SK-N-SH (cell line): ENCODE data around the gene WDR35. TPM values are rescaled to one million over a fixed set of nuclear protein-coding genes. Genes with fewer than 3 reads are reported as not detected.
A peak's percentile ranks its signal among the peaks of the same experiment; 100 is the strongest.

Experiments used
- CTCF ChIA-PET: fragments of 300-600, 350-600 bp; formaldehyde crosslinking; extraction: SDS; loops from one replicate; lab custom pipeline; 2021; lab: Yijun Ruan, JAX
- POLR2A ChIA-PET: fragments of 350-600 bp; sonication (Branson Sonifier 250); formaldehyde crosslinking; extraction: SDS; loops from one replicate; lab custom pipeline; 2020; ENCODE audit warnings: antibody characterized with exemption, inconsistent platforms; lab: Yijun Ruan, JAX
- DNase-seq: peaks from one replicate; pipeline ENCODE4 v3.0.0; 2012
- H2AFZ ChIP-seq: fragments of 200-600 bp; sonication (generic); 2 replicates; pipeline ENCODE4 v1.8.1; 2016; ENCODE audit warnings: antibody characterized with exemption, mild to moderate bottlenecking, low read depth
- H3F3A ChIP-seq: fragments of 200-600 bp; sonication (generic); replicated peaks from 2 replicates; pipeline ENCODE3; 2016; ENCODE audit warnings: antibody characterized with exemption, mild to moderate bottlenecking; ENCODE audit not compliant: insufficient read depth
- H3K27ac ChIP-seq, 2 experiments: fragments of 200-500 bp in 1 of 2; fragments of 200-600 bp in 1 of 2; sonication (Bioruptor generic) in 1 of 2; sonication (generic), shearing (Covaris generic) in 1 of 2; 2 replicates each; pipeline versions ENCODE4 v1.5.1 to v1.6.1; 2014 to 2016; ENCODE audit warnings: low read depth in 2 of 2, inconsistent platforms in 1 of 2, low read length in 1 of 2, mild to moderate bottlenecking in 1 of 2, mixed read lengths in 1 of 2
- H3K27me3 ChIP-seq: fragments of 200-600 bp; sonication (generic), shearing (Covaris generic); 2 replicates; pipeline ENCODE4 v1.6.1; 2016; ENCODE audit warnings: mixed run types; ENCODE audit not compliant: insufficient read depth
- H3K36me3 ChIP-seq, 2 experiments: fragments of 200-500 bp in 1 of 2; fragments of 200-600 bp in 1 of 2; sonication (Bioruptor generic) in 1 of 2; sonication (generic) in 1 of 2; replicated peaks in 1 of 2; 2 replicates each; pipeline versions ENCODE3 to v1.5.1; 2014 to 2016; ENCODE audit warnings: low read length in 1 of 2, mild to moderate bottlenecking in 1 of 2; ENCODE audit not compliant: insufficient read depth in 2 of 2, control insufficient read depth in 1 of 2
- H3K4me1 ChIP-seq, 2 experiments: fragments of 200-500 bp in 1 of 2; fragments of 200-600 bp in 1 of 2; sonication (Bioruptor generic) in 1 of 2; sonication (generic), shearing (Covaris generic) in 1 of 2; 2 replicates each; pipeline versions ENCODE4 v1.5.1 to v1.6.1; 2014 to 2016; ENCODE audit warnings: low read depth in 1 of 2, low read length in 1 of 2, mixed run types in 1 of 2; ENCODE audit not compliant: insufficient read depth in 2 of 2, control insufficient read depth in 1 of 2
- H3K4me2 ChIP-seq: fragments of 200-600 bp; sonication (generic), shearing (Covaris generic); 2 replicates; pipeline ENCODE4 v1.6.1; 2017; ENCODE audit warnings: mixed run types
- H3K4me3 ChIP-seq, 2 experiments: fragments of 200-500 bp in 1 of 2; fragments of 200-600 bp in 1 of 2; sonication (Bioruptor generic) in 1 of 2; sonication (generic), shearing (Covaris generic) in 1 of 2; 2 replicates each; pipeline versions ENCODE4 v1.5.1 to v1.8.1; 2014 to 2016; ENCODE audit warnings: low read depth in 2 of 2, inconsistent platforms in 1 of 2, low read length in 1 of 2, mild to moderate bottlenecking in 1 of 2, mixed read lengths in 1 of 2, moderate library complexity in 1 of 2
- H3K79me2 ChIP-seq: fragments of 200-600 bp; sonication (generic); 2 replicates; pipeline ENCODE4 v1.8.1; 2017; ENCODE audit warnings: mild to moderate bottlenecking; ENCODE audit not compliant: insufficient read depth
- H3K9ac ChIP-seq: fragments of 200-600 bp; sonication (generic); 2 replicates; pipeline ENCODE4 v1.6.1; 2017; ENCODE audit warnings: mixed run types
- H3K9me2 ChIP-seq: fragments of 200-600 bp; sonication (generic); 2 replicates; pipeline ENCODE4 v1.6.1; 2017; ENCODE audit warnings: mixed run types
- H3K9me3 ChIP-seq: fragments of 200-600 bp; sonication (generic); 2 replicates; pipeline ENCODE4 v1.6.1; 2017; ENCODE audit warnings: mixed run types, mild to moderate bottlenecking, moderate library complexity
- H4K20me1 ChIP-seq: fragments of 200-600 bp; sonication (generic); 2 replicates; pipeline ENCODE4 v1.6.1; 2017; ENCODE audit warnings: mild to moderate bottlenecking, mixed run types; ENCODE audit not compliant: insufficient read depth
- CHD2 ChIP-seq: fragments of 150-350 bp; IDR thresholded peaks from 2 replicates; pipeline ENCODE4 v1.6.1; 2018; ENCODE audit warnings: low read length; ENCODE audit not compliant: partially characterized antibody
- ELF1 ChIP-seq: IDR thresholded peaks from 2 replicates; pipeline ENCODE4 v1.4.0; 2012
- FOSL2 ChIP-seq: IDR thresholded peaks from 2 replicates; pipeline ENCODE4 v1.4.0; 2012; ENCODE audit warnings: low read depth, mild to moderate bottlenecking, moderate library complexity, borderline replicate concordance
- FOXJ3 ChIP-seq: sonication (generic); formaldehyde crosslinking; IDR thresholded peaks from 2 replicates; pipeline ENCODE4 v1.5.1; 2020; ENCODE audit warnings: mild to moderate bottlenecking, missing genetic modification reagents
- FOXM1 ChIP-seq: IDR thresholded peaks from 2 replicates; pipeline ENCODE4 v1.4.0; 2012; ENCODE audit warnings: low read depth, mild to moderate bottlenecking
- GABPA ChIP-seq: IDR thresholded peaks from 2 replicates; pipeline ENCODE4 v1.4.0; 2012; ENCODE audit warnings: low read depth, mild to moderate bottlenecking
- GATA2 ChIP-seq: sonication (generic); formaldehyde crosslinking; IDR thresholded peaks from 2 replicates; pipeline ENCODE4 v1.5.0; 2020; ENCODE audit warnings: mild to moderate bottlenecking, missing genetic modification reagents
- JUND ChIP-seq: IDR thresholded peaks from 2 replicates; pipeline ENCODE4 v1.4.0; 2012
- MEF2A ChIP-seq: IDR thresholded peaks from 2 replicates; pipeline ENCODE4 v1.4.0; 2012; ENCODE audit warnings: low read depth, borderline replicate concordance
- NFIC ChIP-seq: IDR thresholded peaks from 2 replicates; pipeline ENCODE4 v1.4.0; 2012; ENCODE audit warnings: borderline replicate concordance
- NRF1 ChIP-seq: IDR thresholded peaks from 2 replicates; pipeline ENCODE4 v1.6.1; 2012; ENCODE audit warnings: low read depth, mild to moderate bottlenecking, low read length
- RAD21 ChIP-seq: IDR thresholded peaks from 2 replicates; pipeline ENCODE4 v1.6.1; 2012; ENCODE audit warnings: mild to moderate bottlenecking, low read length
- RCOR1 ChIP-seq: fragments of 150-350 bp; IDR thresholded peaks from 2 replicates; pipeline ENCODE4 v1.6.1; 2017; ENCODE audit warnings: antibody characterized with exemption, low read length
- RFX5 ChIP-seq: IDR thresholded peaks from 2 replicates; pipeline ENCODE4 v1.6.1; 2012; ENCODE audit warnings: mild to moderate bottlenecking, improper control_type of control experiment, low read length
- SIN3A ChIP-seq: IDR thresholded peaks from 2 replicates; pipeline ENCODE4 v1.6.1; 2012; ENCODE audit warnings: low read depth, mild to moderate bottlenecking, low read length, moderate library complexity, borderline replicate concordance
- SMC3 ChIP-seq: IDR thresholded peaks from 2 replicates; pipeline ENCODE4 v1.6.1; 2012; ENCODE audit warnings: low read depth, low read length, improper control_type of control experiment
- TAF1 ChIP-seq: IDR thresholded peaks from 2 replicates; pipeline ENCODE4 v1.6.1; 2012; ENCODE audit warnings: low read depth, mild to moderate bottlenecking, low read length, moderate library complexity, borderline replicate concordance
- TCF12 ChIP-seq: IDR thresholded peaks from 2 replicates; pipeline ENCODE4 v1.4.0; 2012
- TEAD4 ChIP-seq: IDR thresholded peaks from 2 replicates; pipeline ENCODE4 v1.4.0; 2012; ENCODE audit warnings: mild to moderate bottlenecking, borderline replicate concordance; ENCODE audit not compliant: insufficient read depth
- YY1 ChIP-seq: IDR thresholded peaks from 2 replicates; pipeline ENCODE4 v1.4.0; 2012; ENCODE audit warnings: low read depth, mild to moderate bottlenecking
- WGBS: methylation state at CpG from one replicate; pipeline ENCODE4 v1.1.6; 2017; ENCODE audit warnings: low lambda C conversion rate; 5-methylcytosine and 5-hydroxymethylcytosine counted together
- polyA plus RNA-seq, 3 experiments: library from polyadenylated mRNA; depleted of rRNA; stranded (reverse); fragments of >200 nt; gene quantifications; 2 replicates each; pipeline ENCODE4 v1.2.3, GENCODE V29; 2012
- TF ChIP-seq, protein P1 (sequence below): fragments of 150-350 bp; IDR thresholded peaks from 2 replicates; pipeline ENCODE4 v1.6.1; 2016; ENCODE audit warnings: mild to moderate bottlenecking, low read depth, low read length
- TF ChIP-seq, protein P2 (sequence below): IDR thresholded peaks from 2 replicates; pipeline ENCODE4 v1.4.0; 2012; ENCODE audit warnings: low read depth, borderline replicate concordance
- TF ChIP-seq, protein P3 (sequence below): fragments of 150-350 bp; IDR thresholded peaks from 2 replicates; pipeline ENCODE4 v1.6.1; 2017; ENCODE audit warnings: antibody characterized with exemption, low read length, low read depth, borderline replicate concordance
- TF ChIP-seq, protein P4 (sequence below): IDR thresholded peaks from 2 replicates; pipeline ENCODE4; 2012
- TF ChIP-seq, protein P5 (sequence below): IDR thresholded peaks from 2 replicates; pipeline ENCODE4 v1.6.1; 2012; ENCODE audit warnings: mild to moderate bottlenecking, low read depth, low read length, moderate library complexity

WDR35 gene
- polyA plus RNA-seq (2012; rRNA removed), result 8.6 and 12.1 TPM in 2 replicates
- polyA plus RNA-seq (2012; cell fraction: cytosol; rRNA removed), result 9.9 and 10.9 TPM in 2 replicates
- 13.9 and 30.4 TPM in 2 replicates for polyA plus RNA-seq (2012; cell fraction: nucleus; rRNA removed)

- Histone ChIP-seq H4K20me1 (no peaks in the 10 kb centered on the region), H3K27me3 (no peaks in the 10 kb centered on the region), H3K9me2 (no peaks in the 10 kb centered on the region), H2AFZ (peak within 1 kb of the TSS; percentile 99), H3K4me2 (peak within 1 kb of the TSS; percentile 89), H3K36me3 (peaks cover 8 to 23% of the 10 kb centered on the region in 2 experiments), H3K4me1 (peaks cover 14 to 27% of the 10 kb centered on the region in 2 experiments; a peak in 3 of 4 replicates), H3F3A (peaks cover 8% of the 10 kb centered on the region), H3K9ac (peak within 1 kb of the TSS; percentile 81), H3K4me3 (peak within 1 kb of the TSS; percentile 84 to 100), H3K9me3 (no peaks in the 10 kb centered on the region), H3K27ac (peak within 1 kb of the TSS; percentile 79 to 95), H3K79me2 (peaks cover 36% of the 10 kb centered on the region; the same call in 1 of the 2 replicates)
- under 1% methylated on average over 59 of the region's 70 CpGs for WGBS
- ChIA-PET POLR2A (interaction anchor here (0.6 to 2.4 kb wide), 11 partner anchors 10 to 121 kb away, joined by 3 to 9 read pairs (median 3); partner anchors contain the start of gene LAPTM4A), CTCF (interaction anchor here (1.0 to 3.2 kb wide), 9 partner anchors 10 to 336 kb away, joined by 3 to 23 read pairs (median 4); no protein-coding TSS in a partner anchor)
- DNase-seq, result peak; percentile 100
- TF ChIP-seq JUND (no peak), FOSL2 (no peak), RCOR1 (peak; percentile 23; the same call in 1 of the 2 replicates), GABPA (peak; percentile 96), FOXJ3 (no peak), RFX5 (peak; percentile 79), ELF1 (peak; percentile 66), NFIC (no peak), MEF2A (no peak), TEAD4 (no peak), TAF1 (peak; percentile 79), TCF12 (no peak), NRF1 (peak; percentile 65; the same call in 1 of the 2 replicates), FOXM1 (no peak), SMC3 (no peak), RAD21 (no peak), YY1 (peak; percentile 69), GATA2 (CRISPR knock-in tag) (no peak), SIN3A (peak; percentile 90), CHD2 (peak; percentile 77)
- TF ChIP-seq, protein P1, sequence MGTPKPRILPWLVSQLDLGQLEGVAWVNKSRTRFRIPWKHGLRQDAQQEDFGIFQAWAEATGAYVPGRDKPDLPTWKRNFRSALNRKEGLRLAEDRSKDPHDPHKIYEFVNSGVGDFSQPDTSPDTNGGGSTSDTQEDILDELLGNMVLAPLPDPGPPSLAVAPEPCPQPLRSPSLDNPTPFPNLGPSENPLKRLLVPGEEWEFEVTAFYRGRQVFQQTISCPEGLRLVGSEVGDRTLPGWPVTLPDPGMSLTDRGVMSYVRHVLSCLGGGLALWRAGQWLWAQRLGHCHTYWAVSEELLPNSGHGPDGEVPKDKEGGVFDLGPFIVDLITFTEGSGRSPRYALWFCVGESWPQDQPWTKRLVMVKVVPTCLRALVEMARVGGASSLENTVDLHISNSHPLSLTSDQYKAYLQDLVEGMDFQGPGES, result no peak
- TF ChIP-seq, protein P2, sequence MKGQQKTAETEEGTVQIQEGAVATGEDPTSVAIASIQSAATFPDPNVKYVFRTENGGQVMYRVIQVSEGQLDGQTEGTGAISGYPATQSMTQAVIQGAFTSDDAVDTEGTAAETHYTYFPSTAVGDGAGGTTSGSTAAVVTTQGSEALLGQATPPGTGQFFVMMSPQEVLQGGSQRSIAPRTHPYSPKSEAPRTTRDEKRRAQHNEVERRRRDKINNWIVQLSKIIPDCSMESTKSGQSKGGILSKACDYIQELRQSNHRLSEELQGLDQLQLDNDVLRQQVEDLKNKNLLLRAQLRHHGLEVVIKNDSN, result peak; percentile 71
- TF ChIP-seq, protein P3, sequence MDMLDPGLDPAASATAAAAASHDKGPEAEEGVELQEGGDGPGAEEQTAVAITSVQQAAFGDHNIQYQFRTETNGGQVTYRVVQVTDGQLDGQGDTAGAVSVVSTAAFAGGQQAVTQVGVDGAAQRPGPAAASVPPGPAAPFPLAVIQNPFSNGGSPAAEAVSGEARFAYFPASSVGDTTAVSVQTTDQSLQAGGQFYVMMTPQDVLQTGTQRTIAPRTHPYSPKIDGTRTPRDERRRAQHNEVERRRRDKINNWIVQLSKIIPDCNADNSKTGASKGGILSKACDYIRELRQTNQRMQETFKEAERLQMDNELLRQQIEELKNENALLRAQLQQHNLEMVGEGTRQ, result no peak
- TF ChIP-seq, protein P4, sequence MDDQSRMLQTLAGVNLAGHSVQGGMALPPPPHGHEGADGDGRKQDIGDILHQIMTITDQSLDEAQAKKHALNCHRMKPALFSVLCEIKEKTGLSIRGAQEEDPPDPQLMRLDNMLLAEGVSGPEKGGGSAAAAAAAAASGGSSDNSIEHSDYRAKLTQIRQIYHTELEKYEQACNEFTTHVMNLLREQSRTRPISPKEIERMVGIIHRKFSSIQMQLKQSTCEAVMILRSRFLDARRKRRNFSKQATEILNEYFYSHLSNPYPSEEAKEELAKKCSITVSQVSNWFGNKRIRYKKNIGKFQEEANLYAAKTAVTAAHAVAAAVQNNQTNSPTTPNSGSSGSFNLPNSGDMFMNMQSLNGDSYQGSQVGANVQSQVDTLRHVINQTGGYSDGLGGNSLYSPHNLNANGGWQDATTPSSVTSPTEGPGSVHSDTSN, result no peak
- TF ChIP-seq, protein P5, sequence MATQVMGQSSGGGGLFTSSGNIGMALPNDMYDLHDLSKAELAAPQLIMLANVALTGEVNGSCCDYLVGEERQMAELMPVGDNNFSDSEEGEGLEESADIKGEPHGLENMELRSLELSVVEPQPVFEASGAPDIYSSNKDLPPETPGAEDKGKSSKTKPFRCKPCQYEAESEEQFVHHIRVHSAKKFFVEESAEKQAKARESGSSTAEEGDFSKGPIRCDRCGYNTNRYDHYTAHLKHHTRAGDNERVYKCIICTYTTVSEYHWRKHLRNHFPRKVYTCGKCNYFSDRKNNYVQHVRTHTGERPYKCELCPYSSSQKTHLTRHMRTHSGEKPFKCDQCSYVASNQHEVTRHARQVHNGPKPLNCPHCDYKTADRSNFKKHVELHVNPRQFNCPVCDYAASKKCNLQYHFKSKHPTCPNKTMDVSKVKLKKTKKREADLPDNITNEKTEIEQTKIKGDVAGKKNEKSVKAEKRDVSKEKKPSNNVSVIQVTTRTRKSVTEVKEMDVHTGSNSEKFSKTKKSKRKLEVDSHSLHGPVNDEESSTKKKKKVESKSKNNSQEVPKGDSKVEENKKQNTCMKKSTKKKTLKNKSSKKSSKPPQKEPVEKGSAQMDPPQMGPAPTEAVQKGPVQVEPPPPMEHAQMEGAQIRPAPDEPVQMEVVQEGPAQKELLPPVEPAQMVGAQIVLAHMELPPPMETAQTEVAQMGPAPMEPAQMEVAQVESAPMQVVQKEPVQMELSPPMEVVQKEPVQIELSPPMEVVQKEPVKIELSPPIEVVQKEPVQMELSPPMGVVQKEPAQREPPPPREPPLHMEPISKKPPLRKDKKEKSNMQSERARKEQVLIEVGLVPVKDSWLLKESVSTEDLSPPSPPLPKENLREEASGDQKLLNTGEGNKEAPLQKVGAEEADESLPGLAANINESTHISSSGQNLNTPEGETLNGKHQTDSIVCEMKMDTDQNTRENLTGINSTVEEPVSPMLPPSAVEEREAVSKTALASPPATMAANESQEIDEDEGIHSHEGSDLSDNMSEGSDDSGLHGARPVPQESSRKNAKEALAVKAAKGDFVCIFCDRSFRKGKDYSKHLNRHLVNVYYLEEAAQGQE, result peak; percentile 76
These were observed at the start of gene WDR35 for GRCh38 chr2:19989667-19990415. Gene WDR35 (minus strand): TSS chr2:19990105. CDS start chr2:19990015, 90 bp downstream.
